ENCODE results near the gene SPATA31D1.

- no peak for TF ChIP-seq SPI1 (IDR thresholded peaks at IDR 0.05; ENCODE audit: low read depth, low read length)
- TF ChIP-seq POLR2A (IDR thresholded peaks at IDR 0.05; ENCODE audit: low read depth, low read length), result no peak
- no peak for TF ChIP-seq POLR2AphosphoS5 (IDR thresholded peaks at IDR 0.05; ENCODE audit: low read depth, low read length)
These were observed 22.1 kb downstream of the SPATA31D1 start for GRCh38 chr9:82010711-82011110.

Data from GM12891 (cell line).